ACC112 (cell line): ENCODE data around the gene CTBP2.
A peak's percentile ranks its signal among the peaks of the same experiment; 100 is the strongest.

ENCODE experiments used
- H2AFZ ChIP-seq: fragments of 200-600 bp; sonication (generic); one replicate; pipeline ENCODE4 v1.6.0; 2017; ENCODE audit warnings: antibody characterized with exemption, low read length; ENCODE audit not compliant: unreplicated experiment
- H3K27ac ChIP-seq: fragments of 200-600 bp; sonication (generic); 2 replicates; pipeline ENCODE4 v1.5.1; 2014; ENCODE audit warnings: low read depth, mild to moderate bottlenecking, antibody characterized with exemption, low read length, moderate library complexity
- H3K27me3 ChIP-seq: fragments of 200-600 bp; sonication (generic); 2 replicates; pipeline ENCODE4 v1.6.1; 2014; ENCODE audit warnings: mild to moderate bottlenecking, antibody characterized with exemption, low read length, moderate library complexity, mixed read lengths; ENCODE audit not compliant: insufficient read depth
- H3K36me3 ChIP-seq: fragments of 200-600 bp; sonication (generic); 2 replicates; pipeline ENCODE4 v1.6.1; 2016; ENCODE audit warnings: mild to moderate bottlenecking, antibody characterized with exemption, low read length, moderate library complexity, mixed read lengths; ENCODE audit not compliant: insufficient read depth
- H3K4me1 ChIP-seq: fragments of 200-600 bp; sonication (generic); one replicate; pipeline ENCODE4 v1.6.1; 2016; ENCODE audit warnings: low read length, mixed read lengths; ENCODE audit not compliant: insufficient read depth, unreplicated experiment, control insufficient read depth
- H3K4me3 ChIP-seq: fragments of 200-600 bp; sonication (generic); 2 replicates; pipeline ENCODE4 v1.5.1; 2014; ENCODE audit warnings: mild to moderate bottlenecking, low read depth, low read length
- H3K79me2 ChIP-seq: fragments of 200-600 bp; sonication (generic); one replicate; pipeline ENCODE4 v1.6.0; 2016; ENCODE audit warnings: low read length; ENCODE audit not compliant: control insufficient read depth, unreplicated experiment, insufficient read depth

Gene CTBP2

GRCh38 chr10:125133696-125134482, 26.5 kb downstream of the CTBP2 start:
- Histone ChIP-seq H3K36me3 (peaks cover 29% of the 10 kb centered on the region), H3K4me1 (peaks cover 7% of the 10 kb centered on the region), H3K79me2 (peaks cover 88% of the 10 kb centered on the region), H2AFZ (no peak overlapping the region), H3K4me3 (no peak overlapping the region), H3K27ac (no peak overlapping the region), H3K27me3 (no peaks in the 10 kb centered on the region)

DNA sequence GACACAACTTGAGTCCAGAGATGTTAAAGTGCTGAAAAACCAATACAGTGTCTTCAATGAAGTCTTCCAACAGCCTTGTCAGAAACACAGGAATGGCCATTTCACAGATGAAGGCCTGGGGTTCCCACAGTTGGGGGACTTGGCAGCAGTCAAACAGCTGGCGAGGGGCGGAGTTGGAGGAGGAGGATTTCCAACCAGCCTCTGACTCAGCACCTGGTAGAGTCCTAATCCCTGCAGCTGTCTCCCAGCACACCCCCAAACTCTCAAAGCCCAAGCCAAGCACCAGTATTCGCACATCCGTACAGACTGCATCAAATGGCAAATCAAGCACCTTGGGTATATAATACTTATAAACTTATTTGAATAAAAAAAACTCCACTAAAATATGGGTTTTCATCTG, 28.0 kb downstream of the CTBP2 start:
- peaks cover 8% of the 10 kb centered on the region for H3K4me1 ChIP-seq
- H3K27ac ChIP-seq = no peak overlapping the region
- no peak overlapping the region for H2AFZ ChIP-seq
- no peaks in the 10 kb centered on the region for H3K27me3 ChIP-seq
- peaks cover 32% of the 10 kb centered on the region; the same call in 1 of the 2 replicates for H3K36me3 ChIP-seq
- H3K4me3 ChIP-seq = no peak overlapping the region
- H3K79me2 ChIP-seq = peaks cover 87% of the 10 kb centered on the region

DNA sequence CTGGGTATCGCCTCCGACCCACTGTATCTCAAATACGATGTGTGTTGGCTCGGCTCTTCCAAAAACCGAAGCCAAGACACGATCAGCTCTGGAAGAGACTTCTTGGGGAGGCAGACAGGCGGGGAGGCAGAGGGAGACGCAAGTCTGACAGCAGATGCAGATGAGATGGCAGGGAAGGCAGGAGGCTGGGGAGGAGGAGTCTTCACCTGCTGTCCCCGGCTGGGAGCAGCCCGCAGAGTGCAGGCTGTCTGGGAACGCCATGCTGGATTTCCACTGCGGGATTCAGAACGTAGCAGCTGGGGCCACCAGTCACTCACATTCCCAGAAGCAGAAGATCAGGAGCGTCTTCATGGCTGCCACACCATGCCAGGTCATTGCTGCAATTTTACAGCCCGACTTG, 29.4 kb downstream of the CTBP2 start:
- Histone ChIP-seq H3K27ac (no peak overlapping the region), H2AFZ (no peak overlapping the region), H3K79me2 (peaks cover 87% of the 10 kb centered on the region), H3K4me3 (no peak overlapping the region), H3K36me3 (peaks cover 32% of the 10 kb centered on the region; the same call in 1 of the 2 replicates), H3K4me1 (peaks cover 8% of the 10 kb centered on the region), H3K27me3 (no peaks in the 10 kb centered on the region)

DNA sequence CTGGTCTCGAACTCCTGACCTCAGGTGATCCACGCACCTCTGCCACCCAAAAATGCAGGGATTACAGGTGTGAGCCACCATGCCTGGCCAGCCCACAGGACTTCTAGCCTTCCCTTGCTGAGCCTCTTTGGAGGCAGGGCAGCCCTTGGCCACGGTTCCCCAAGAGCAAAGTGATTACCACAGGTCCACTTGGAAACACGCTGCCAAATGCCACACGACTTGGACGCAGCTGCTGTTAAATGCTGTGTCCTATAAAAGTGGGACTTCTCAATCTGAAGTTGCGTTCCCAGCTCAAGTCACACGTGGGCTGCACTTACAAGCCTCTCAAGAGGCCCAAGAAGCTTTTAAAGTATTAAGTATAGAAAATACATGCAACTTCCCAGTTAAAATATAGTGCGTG, 30.1 kb downstream of the CTBP2 start:
- Histone ChIP-seq H3K36me3 (peaks cover 32% of the 10 kb centered on the region; the same call in 1 of the 2 replicates), H3K4me3 (no peak overlapping the region), H3K27me3 (no peaks in the 10 kb centered on the region), H3K4me1 (peaks cover 13% of the 10 kb centered on the region), H2AFZ (no peak overlapping the region), H3K27ac (no peak overlapping the region), H3K79me2 (peaks cover 87% of the 10 kb centered on the region)

GRCh38 chr10:125129076-125129458, 31.3 kb downstream of the CTBP2 start:
- H3K27ac ChIP-seq = no peak overlapping the region
- no peaks in the 10 kb centered on the region for H3K27me3 ChIP-seq
- H3K79me2 ChIP-seq = peaks cover 93% of the 10 kb centered on the region
- peaks cover 32% of the 10 kb centered on the region; the same call in 1 of the 2 replicates for H3K36me3 ChIP-seq
- peaks cover 23% of the 10 kb centered on the region for H3K4me1 ChIP-seq
- H3K4me3 ChIP-seq = no peak overlapping the region
- no peak overlapping the region for H2AFZ ChIP-seq

GRCh38 chr10:125128397-125129075, 31.8 kb downstream of the CTBP2 start:
- Histone ChIP-seq H3K36me3 (peaks cover 30% of the 10 kb centered on the region; the same call in 1 of the 2 replicates), H2AFZ (no peak overlapping the region), H3K4me3 (no peak overlapping the region), H3K27ac (no peak overlapping the region), H3K79me2 (peaks cover 90% of the 10 kb centered on the region), H3K4me1 (peaks cover 28% of the 10 kb centered on the region), H3K27me3 (no peaks in the 10 kb centered on the region)

- peaks cover 90% of the 10 kb centered on the region for H3K79me2 ChIP-seq
- no peaks in the 10 kb centered on the region for H3K27me3 ChIP-seq
- H3K27ac ChIP-seq = no peak overlapping the region
- H3K4me3 ChIP-seq = no peak overlapping the region
- no peak overlapping the region for H2AFZ ChIP-seq
- H3K36me3 ChIP-seq = peaks cover 25% of the 10 kb centered on the region; the same call in 1 of the 2 replicates
- H3K4me1 ChIP-seq = peaks cover 32% of the 10 kb centered on the region
These were observed 32.4 kb downstream of the CTBP2 start for GRCh38 chr10:125127986-125128385.

GRCh38 chr10:125127110-125127509, 33.3 kb downstream of the CTBP2 start:
- Histone ChIP-seq H3K36me3 (peaks cover 24% of the 10 kb centered on the region; the same call in 1 of the 2 replicates), H3K79me2 (peaks cover 93% of the 10 kb centered on the region)

DNA sequence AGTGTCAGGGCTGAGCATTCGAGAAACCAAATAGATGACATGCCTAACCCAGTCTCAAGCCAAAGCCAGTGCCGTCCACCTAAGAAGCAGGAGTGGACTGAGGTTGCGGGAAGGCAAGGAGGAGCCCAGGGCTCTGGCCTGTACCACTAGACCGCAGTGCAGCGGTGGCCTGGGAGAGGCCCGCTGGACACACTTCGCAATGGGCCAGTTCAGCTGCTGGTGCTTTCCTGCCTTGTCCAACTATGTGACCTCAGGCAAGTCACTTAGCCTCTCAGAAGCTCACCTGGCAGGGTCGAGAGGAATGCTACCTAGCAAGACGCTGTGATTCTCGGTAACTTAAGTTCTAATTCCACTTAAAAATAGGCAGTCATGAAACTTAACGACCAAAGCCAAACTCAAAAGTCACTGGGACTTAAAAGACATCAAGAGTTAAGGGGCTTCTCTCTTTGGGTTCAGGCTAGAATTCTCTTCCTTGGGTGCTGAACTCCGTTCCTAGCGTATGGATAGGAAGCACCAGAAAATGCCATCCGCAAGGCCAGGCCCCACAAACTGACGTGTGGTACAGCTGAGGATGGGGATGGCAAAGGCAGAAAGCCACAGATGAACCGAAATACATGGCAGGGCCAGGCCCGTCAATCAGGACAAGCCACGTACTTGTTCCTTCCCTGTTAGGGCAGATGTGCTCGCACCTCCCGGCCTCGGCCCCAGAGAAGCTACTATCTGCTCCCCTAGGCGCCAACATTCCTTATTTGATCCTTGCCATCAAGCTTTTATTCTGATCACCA, 34.2 kb downstream of the CTBP2 start:
- H3K27me3 ChIP-seq = no peaks in the 10 kb centered on the region
- no peak overlapping the region for H3K4me3 ChIP-seq
- H3K36me3 ChIP-seq = peaks cover 14% of the 10 kb centered on the region; the same call in 1 of the 2 replicates
- H3K27ac ChIP-seq = peak overlapping the region; percentile 95; the same call in 1 of the 2 replicates
- H3K79me2 ChIP-seq = peaks cover 93% of the 10 kb centered on the region
- peaks cover 36% of the 10 kb centered on the region for H3K4me1 ChIP-seq
- no peak overlapping the region for H2AFZ ChIP-seq

More at GRCh38 chr10:125127110-125127509, 33.3 kb downstream of the CTBP2 start:
- Histone ChIP-seq H3K27me3 (no peaks in the 10 kb centered on the region), H2AFZ (no peak overlapping the region), H3K27ac (no peak overlapping the region), H3K4me1 (peaks cover 34% of the 10 kb centered on the region), H3K4me3 (no peak overlapping the region)

DNA sequence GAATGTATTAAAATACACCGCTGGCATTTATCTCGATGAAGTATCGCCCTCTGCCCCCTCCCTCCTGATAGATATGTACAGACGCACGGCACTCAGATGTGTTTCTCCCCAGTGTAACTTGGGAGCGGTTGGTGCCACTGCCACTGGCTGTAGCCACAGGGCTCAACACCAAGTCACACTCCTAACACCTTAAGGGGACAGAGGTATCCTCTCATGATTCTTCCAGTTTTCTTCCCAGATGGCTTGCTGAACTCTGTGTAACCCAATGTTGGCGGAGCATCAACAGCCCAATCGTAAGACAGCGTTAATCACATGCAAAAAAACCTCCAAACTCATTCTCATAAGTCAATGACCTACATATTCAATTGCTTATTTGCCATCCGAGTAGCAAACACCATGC, 35.5 kb downstream of the CTBP2 start:
- peak overlapping the region; percentile 10; the same call in 1 of the 2 replicates for H3K4me3 ChIP-seq
- H3K4me1 ChIP-seq = peaks cover 40% of the 10 kb centered on the region
- H2AFZ ChIP-seq = no peak overlapping the region
- H3K36me3 ChIP-seq = peaks cover 13% of the 10 kb centered on the region; the same call in 1 of the 2 replicates
- peak overlapping the region; percentile 95 for H3K27ac ChIP-seq
- no peaks in the 10 kb centered on the region for H3K27me3 ChIP-seq
- peaks cover 93% of the 10 kb centered on the region for H3K79me2 ChIP-seq
